HG02678 (cell line): Measurements from ENCODE around the gene MRPL34.
A peak's percentile ranks its signal among the peaks of the same experiment; 100 is the strongest.

Experiments used
- ATAC-seq: cut with Tn5 transposase; IDR thresholded peaks from one replicate; pipeline ENCODE4 v1.9.1; 2021; ENCODE audit warnings: mild to moderate bottlenecking, moderate library complexity; ENCODE audit not compliant: unreplicated experiment

MRPL34 gene

GRCh38 chr19:17309198-17309964, 3.7 kb downstream of the MRPL34 start, which contains the start of gene DDA1:
DDA1 (plus strand) TSS chr19:17309563; CDS start chr19:17309655, 92 bp downstream.
- ATAC-seq = peak; percentile 63

DNA sequence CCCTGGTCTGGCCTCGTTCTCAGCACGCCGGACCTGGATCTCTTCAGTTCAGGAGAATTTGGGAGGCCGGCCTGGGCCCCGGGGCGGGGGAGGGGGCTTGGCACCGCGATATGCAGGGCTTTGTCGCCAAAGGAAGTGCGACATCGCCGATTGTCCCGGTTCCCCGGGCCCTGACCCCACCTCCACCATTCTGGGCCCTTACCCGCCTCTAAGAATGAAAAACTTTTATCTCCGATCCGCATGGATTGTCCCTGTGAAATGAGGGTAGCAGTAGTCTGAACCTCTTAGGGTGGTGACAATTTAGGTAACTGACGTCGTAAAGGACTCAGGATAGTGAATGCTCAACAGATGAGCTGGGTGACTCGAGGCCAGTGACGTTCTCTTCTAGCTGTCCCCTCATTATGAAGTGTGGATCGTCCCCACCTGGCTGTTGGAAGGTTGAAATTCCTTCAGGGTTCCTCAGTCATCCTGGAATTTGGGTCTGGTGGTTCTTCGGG, 4.3 kb downstream of the MRPL34 start:
- no peak for ATAC-seq

DNA sequence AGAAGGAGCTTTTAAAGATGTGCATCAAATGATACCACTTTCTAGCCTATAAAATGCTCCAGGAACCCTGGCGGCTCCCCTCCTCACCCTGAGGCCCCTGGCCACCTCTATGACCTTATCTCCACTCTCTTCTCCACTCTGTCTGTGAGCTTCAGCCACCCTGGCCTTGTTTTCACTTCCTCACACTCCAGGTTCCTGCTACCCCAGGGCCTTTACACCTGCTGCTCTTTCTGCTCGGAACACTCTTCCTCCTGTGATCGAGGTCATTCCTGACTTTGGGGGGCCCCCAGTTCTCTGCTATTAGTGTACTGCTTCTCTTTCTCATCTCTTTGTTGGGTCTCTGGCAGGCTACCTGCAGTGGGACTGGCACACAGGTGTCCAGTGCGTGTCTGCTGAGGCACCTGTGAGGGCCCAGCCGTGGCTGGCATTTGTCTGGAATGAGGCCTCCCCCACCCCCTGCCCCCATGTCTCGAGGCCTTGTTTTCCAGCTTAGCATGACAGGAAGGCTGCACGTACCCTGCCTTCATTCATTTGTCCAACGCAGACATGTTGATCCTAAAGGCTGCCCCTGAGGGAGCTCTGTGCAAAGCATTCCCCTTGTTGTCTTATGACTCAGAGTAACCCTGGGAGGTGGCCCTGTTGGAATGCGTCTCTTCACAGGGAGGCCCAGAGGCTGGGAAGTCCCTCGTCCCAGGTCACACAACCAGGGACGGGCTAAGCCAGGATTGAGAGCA, 6.0 kb downstream of the MRPL34 start:
- ATAC-seq = no peak

- ATAC-seq = no peak
Measured at GRCh38 chr19:17312189-17313113, 6.8 kb downstream of the MRPL34 start.

GRCh38 chr19:17314007-17314593, 8.4 kb downstream of the MRPL34 start:
- ATAC-seq = no peak

- no peak for ATAC-seq
Measured at GRCh38 chr19:17318966-17319365, 13.3 kb downstream of the MRPL34 start.

GRCh38 chr19:17319473-17320238, 14.0 kb downstream of the MRPL34 start:
- no peak for ATAC-seq

- ATAC-seq = no peak
Measured at GRCh38 chr19:17320435-17320834, 14.8 kb downstream of the MRPL34 start.

DNA sequence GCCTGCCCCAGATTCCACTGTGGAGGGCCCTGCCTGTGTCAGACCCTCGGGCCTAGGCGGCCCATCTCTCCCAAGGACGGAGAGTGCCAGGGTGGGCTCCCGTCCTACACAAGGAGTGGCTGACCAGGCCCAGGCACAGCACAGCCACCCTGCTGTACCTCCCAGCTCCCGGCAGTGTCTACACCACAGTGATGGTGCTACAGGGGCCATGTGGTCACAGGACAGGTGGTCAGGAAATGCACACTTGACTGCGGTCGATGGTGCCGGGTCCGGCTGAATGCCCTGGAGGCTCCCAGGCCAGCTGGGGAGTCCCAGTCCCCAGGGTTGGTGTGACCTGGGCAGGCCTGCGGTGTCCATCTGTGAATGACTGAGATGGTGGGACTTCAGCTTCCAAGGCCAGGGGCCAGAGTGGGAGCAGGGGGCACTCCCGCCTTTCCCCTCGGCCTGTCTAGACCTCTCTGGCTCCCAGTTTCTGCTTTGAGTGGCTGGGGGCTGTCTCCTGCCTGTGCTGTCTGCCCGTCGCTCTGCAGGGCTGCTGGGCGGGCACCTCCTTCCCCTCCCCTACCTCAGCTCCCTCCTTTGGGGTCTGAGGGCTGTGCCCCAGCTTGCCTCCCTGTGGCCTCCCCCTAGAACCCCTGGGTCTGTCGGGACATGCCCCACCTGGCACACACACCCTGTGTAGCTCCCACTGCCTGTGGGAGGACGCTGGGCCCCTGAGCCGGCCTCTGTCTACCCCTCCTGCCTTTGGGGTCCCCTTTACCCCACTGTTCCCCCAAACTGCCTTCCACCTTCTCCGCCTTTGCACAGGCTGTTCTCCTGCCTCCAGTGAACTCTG, 16.2 kb downstream of the MRPL34 start:
- no peak for ATAC-seq

GRCh38 chr19:17322854-17323253, 17.2 kb downstream of the MRPL34 start:
- ATAC-seq = no peak

DNA sequence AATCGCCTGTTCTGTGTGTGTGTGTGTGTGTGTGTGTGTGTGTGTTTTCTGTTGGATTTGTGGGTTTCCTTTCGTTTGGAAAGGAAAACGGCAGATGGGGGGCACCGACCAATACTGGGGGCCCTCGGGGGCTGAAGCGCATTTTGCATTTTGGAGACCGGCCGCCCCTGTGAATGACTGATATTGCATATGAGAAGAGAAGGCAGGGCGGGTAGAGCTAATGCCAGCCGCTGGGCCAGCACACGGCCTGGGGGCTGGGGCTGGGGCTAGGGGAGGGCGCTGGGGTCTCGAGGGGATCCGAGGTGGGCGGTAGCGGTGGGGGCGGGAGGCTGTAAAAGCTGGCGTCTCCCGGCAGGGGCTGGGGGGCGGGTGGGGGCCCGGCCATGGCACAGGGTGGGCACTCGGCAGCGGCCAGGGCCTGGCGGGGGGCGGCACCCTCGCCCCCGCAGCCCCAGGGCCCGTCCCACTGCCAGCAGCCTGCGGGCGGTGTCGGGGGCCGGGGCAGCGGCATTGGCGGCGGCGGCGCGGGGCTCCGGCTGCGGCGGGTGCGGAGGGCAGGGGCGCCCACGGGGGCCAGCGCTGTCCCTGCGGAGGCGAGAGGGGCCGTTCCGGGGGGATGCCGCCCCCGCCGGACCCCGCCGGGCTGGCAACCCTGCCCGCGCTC, 17.8 kb downstream of the MRPL34 start:
- ATAC-seq = no peak

DNA sequence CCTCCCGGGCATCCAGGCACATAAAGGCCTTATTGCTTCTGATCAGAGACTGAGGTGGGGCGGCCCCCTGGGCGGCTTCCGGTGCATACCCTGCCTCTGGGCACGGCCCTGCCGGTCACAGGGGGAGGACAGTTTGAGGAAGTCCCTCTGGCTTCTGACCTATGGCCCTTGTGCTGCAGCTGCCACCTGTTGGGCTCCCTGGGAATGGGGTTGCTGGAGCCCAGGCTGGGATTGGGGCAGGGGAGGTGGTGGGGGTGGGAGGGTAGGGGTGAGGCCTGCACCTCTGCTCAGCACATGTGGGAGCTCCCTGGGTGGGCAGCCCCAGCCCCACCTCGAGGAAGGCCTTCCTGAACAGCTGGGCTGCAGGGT, 18.3 kb downstream of the MRPL34 start:
- ATAC-seq = no peak

- no peak for ATAC-seq
Measured at GRCh38 chr19:17324357-17325114, 18.9 kb downstream of the MRPL34 start.

GRCh38 chr19:17325133-17325532, 19.5 kb downstream of the MRPL34 start:
- ATAC-seq = no peak

DNA sequence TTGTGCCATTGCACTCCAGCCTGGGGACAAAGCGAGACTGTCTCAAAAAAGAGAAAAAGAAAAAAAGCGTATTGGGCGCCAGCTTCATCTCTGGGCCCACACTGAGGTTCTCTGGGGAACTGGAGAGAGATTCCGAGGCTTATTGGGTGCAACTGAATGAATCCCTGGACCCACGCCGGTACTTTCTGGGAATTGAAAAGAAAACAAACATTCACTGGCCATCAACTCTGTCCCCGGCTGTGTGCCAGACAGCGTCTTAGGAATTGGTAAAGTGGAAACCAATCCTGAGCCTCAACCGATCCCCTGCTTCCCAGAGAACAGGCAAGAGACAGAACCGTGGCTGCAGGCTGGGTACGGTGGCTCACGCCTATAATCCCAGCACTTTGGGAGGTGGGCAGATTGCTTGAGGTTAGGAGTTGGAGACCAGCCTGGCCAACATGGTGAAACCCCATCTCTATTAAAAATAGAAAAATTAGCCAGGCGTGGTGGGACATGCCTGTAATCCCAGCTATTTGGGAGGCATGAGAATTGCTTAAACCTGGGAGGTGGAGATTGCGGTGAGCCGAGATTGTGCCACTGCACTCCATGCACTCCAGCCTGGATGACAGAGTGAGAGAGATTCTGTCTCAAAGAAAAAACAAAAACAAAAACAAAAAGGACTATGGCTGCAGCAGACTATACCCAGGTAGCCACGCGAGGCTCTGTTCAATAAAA, 20.4 kb downstream of the MRPL34 start:
- no peak for ATAC-seq

GRCh38 chr19:17326595-17326966, 20.9 kb downstream of the MRPL34 start:
- no peak for ATAC-seq

- ATAC-seq = no peak
Measured at GRCh38 chr19:17327068-17327653, 21.5 kb downstream of the MRPL34 start.
